H1 (cell line): Measurements from ENCODE around the gene ZCWPW2. TPM values are rescaled to one million over a fixed set of nuclear protein-coding genes. Genes with fewer than 3 reads are reported as not detected.

Experiments used
- BACH1 ChIP-seq: IDR thresholded peaks from 2 replicates; pipeline ENCODE4 v1.6.1; 2012; ENCODE audit warnings: low read length, improper control_type of control experiment
- BRCA1 ChIP-seq: IDR thresholded peaks from 2 replicates; pipeline ENCODE4 v1.6.1; 2012; ENCODE audit warnings: low read depth, low read length, improper control_type of control experiment
- CREB1 ChIP-seq: IDR thresholded peaks from 2 replicates; pipeline ENCODE4 v1.6.1; 2012; ENCODE audit warnings: inconsistent platforms
- HDAC6 ChIP-seq: IDR thresholded peaks from one replicate; pipeline ENCODE4 v1.7.1; 2012; ENCODE audit warnings: low read depth, mild to moderate bottlenecking, inconsistent platforms, low read length, moderate library complexity
- POU5F1 ChIP-seq: IDR thresholded peaks from 2 replicates; pipeline ENCODE4 v1.6.1; 2011; ENCODE audit warnings: low read depth, mild to moderate bottlenecking, low read length, moderate library complexity
- polyA plus RNA-seq, 7 experiments: library from polyadenylated mRNA; depleted of rRNA in 3 of 7; stranded (reverse) in 5 of 7; unstranded in 2 of 7; fragments of >200 nt in 5 of 7; fragments of 200-250 nt in 2 of 7; gene quantifications; 1 replicate in 5 of 7; 2 replicates in 1 of 7; 4 replicates in 1 of 7; pipeline versions ENCODE4 v1.2.1 to v1.2.3, GENCODE V29; 2011 to 2013; ENCODE audit warnings: missing spikeins in 2 of 7, mixed read lengths in 2 of 7
- total RNA-seq: library from RNA; stranded (reverse); fragmentation: NEBNext Ultra II Directional; extraction: Animal tissue kit (Norgen Biotek cat#: 25700); gene quantifications from 2 replicates; pipeline ENCODE4 v1.2.1, GENCODE V29; 2021
- TF ChIP-seq, protein P1 (sequence below): fragments of 300-600 bp; sonication (generic); IDR thresholded peaks from 2 replicates; pipeline ENCODE4 v1.7.1; 2012; ENCODE audit warnings: low read length, moderate library complexity, mild to moderate bottlenecking, inconsistent platforms; ENCODE audit not compliant: insufficient replicate concordance

The ZCWPW2 gene
- total and polyA plus RNA-seq, 2 of the 8 experiments (the other 6 are each of a cell fraction or from before 2014, with no cell fraction given): 0.11 to 0.39 TPM

DNA sequence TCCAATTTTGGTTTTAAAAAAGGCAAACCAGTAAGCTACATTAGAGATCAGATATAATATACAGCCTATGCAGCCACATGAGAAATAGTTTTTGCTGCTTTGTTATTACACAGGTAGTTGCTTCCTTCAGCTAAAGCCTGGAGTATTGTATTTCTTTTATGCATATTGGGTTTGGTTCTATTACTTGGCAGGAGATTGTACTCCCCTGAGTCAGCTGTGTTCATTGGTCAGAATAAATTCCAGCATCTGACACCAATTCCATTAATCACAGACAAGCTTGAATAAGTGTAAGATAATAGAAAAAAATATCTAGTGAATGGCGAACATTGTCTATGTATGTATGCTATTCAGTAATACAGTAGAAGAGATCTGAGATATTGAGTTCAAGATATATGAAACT lies 26.1 kb upstream of the ZCWPW2 start (continued):
- TF ChIP-seq, protein P1, sequence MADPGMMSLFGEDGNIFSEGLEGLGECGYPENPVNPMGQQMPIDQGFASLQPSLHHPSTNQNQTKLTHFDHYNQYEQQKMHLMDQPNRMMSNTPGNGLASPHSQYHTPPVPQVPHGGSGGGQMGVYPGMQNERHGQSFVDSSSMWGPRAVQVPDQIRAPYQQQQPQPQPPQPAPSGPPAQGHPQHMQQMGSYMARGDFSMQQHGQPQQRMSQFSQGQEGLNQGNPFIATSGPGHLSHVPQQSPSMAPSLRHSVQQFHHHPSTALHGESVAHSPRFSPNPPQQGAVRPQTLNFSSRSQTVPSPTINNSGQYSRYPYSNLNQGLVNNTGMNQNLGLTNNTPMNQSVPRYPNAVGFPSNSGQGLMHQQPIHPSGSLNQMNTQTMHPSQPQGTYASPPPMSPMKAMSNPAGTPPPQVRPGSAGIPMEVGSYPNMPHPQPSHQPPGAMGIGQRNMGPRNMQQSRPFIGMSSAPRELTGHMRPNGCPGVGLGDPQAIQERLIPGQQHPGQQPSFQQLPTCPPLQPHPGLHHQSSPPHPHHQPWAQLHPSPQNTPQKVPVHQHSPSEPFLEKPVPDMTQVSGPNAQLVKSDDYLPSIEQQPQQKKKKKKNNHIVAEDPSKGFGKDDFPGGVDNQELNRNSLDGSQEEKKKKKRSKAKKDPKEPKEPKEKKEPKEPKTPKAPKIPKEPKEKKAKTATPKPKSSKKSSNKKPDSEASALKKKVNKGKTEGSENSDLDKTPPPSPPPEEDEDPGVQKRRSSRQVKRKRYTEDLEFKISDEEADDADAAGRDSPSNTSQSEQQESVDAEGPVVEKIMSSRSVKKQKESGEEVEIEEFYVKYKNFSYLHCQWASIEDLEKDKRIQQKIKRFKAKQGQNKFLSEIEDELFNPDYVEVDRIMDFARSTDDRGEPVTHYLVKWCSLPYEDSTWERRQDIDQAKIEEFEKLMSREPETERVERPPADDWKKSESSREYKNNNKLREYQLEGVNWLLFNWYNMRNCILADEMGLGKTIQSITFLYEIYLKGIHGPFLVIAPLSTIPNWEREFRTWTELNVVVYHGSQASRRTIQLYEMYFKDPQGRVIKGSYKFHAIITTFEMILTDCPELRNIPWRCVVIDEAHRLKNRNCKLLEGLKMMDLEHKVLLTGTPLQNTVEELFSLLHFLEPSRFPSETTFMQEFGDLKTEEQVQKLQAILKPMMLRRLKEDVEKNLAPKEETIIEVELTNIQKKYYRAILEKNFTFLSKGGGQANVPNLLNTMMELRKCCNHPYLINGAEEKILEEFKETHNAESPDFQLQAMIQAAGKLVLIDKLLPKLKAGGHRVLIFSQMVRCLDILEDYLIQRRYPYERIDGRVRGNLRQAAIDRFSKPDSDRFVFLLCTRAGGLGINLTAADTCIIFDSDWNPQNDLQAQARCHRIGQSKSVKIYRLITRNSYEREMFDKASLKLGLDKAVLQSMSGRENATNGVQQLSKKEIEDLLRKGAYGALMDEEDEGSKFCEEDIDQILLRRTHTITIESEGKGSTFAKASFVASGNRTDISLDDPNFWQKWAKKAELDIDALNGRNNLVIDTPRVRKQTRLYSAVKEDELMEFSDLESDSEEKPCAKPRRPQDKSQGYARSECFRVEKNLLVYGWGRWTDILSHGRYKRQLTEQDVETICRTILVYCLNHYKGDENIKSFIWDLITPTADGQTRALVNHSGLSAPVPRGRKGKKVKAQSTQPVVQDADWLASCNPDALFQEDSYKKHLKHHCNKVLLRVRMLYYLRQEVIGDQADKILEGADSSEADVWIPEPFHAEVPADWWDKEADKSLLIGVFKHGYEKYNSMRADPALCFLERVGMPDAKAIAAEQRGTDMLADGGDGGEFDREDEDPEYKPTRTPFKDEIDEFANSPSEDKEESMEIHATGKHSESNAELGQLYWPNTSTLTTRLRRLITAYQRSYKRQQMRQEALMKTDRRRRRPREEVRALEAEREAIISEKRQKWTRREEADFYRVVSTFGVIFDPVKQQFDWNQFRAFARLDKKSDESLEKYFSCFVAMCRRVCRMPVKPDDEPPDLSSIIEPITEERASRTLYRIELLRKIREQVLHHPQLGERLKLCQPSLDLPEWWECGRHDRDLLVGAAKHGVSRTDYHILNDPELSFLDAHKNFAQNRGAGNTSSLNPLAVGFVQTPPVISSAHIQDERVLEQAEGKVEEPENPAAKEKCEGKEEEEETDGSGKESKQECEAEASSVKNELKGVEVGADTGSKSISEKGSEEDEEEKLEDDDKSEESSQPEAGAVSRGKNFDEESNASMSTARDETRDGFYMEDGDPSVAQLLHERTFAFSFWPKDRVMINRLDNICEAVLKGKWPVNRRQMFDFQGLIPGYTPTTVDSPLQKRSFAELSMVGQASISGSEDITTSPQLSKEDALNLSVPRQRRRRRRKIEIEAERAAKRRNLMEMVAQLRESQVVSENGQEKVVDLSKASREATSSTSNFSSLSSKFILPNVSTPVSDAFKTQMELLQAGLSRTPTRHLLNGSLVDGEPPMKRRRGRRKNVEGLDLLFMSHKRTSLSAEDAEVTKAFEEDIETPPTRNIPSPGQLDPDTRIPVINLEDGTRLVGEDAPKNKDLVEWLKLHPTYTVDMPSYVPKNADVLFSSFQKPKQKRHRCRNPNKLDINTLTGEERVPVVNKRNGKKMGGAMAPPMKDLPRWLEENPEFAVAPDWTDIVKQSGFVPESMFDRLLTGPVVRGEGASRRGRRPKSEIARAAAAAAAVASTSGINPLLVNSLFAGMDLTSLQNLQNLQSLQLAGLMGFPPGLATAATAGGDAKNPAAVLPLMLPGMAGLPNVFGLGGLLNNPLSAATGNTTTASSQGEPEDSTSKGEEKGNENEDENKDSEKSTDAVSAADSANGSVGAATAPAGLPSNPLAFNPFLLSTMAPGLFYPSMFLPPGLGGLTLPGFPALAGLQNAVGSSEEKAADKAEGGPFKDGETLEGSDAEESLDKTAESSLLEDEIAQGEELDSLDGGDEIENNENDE: no peak
- TF ChIP-seq BACH1: no peak
- no peak for TF ChIP-seq BRCA1
- no peak for TF ChIP-seq HDAC6
- TF ChIP-seq POU5F1: no peak
- TF ChIP-seq CREB1: no peak
